Esophagus muscularis mucosa (tissue), 3 donors: Measurements from ENCODE around the gene PHLDA3.

Source experiments
- CTCF ChIP-seq, 3 experiments: fragments of 200-600 bp in 2 of 3; fragments of 450-650 bp in 1 of 3; sonication (generic) in 2 of 3; IDR thresholded peaks; one replicate each; pipeline ENCODE4 v1.5.1; 2017 to 2019; ENCODE audit warnings: antibody characterized with exemption in 3 of 3, mild to moderate bottlenecking in 2 of 3, moderate library complexity in 1 of 3
- EP300 ChIP-seq: sonication (generic); formaldehyde crosslinking; IDR thresholded peaks from one replicate; pipeline ENCODE4 v1.6.1; 2017; ENCODE audit warnings: antibody characterized with exemption

GRCh38 chr1:201515062-201515750 is 46.2 kb upstream of the PHLDA3 start:
- no peak for TF ChIP-seq EP300
- no peak for TF ChIP-seq CTCF (IDR thresholded peaks at IDR 0.05)
